HL-60 (cell line): ENCODE measurements around the gene DBNL.
A peak's percentile ranks its signal among the peaks of the same experiment; 100 is the strongest.

Source experiments
- DNase-seq, 2 experiments: peaks; one replicate each; pipeline ENCODE4 v3.0.0-alpha.2; 2010 to 2020; ENCODE audit warnings: low read depth in 1 of 2, low spot score in 1 of 2
- H3K27ac ChIP-seq: fragments of 250-450 bp; sonication (Bioruptor Pico); replicated peaks from 2 replicates; pipeline ENCODE4 v1.5.1; 2020; ENCODE audit warnings: mild to moderate bottlenecking, moderate library complexity
- H3K27me3 ChIP-seq: fragments of 250-450 bp; sonication (Bioruptor Pico); 2 replicates; pipeline ENCODE4 v1.5.1; 2021; ENCODE audit warnings: mild to moderate bottlenecking, moderate library complexity; ENCODE audit not compliant: insufficient read depth, poor library complexity, severe bottlenecking
- H3K4me3 ChIP-seq: replicated peaks from 2 replicates; pipeline ENCODE4 v1.5.1; 2011; ENCODE audit warnings: mild to moderate bottlenecking, control low read depth, low read length; ENCODE audit not compliant: insufficient read depth
- GABPA ChIP-seq: IDR thresholded peaks from 2 replicates; pipeline ENCODE4 v1.6.1; 2012; ENCODE audit warnings: low read depth
- POLR2AphosphoS5 ChIP-seq: IDR thresholded peaks from 2 replicates; pipeline ENCODE4 v1.6.1; 2012; ENCODE audit warnings: low read depth
- REST ChIP-seq: IDR thresholded peaks from 2 replicates; pipeline ENCODE4 v1.6.1; 2012; ENCODE audit warnings: low read depth; ENCODE audit not compliant: insufficient replicate concordance
- SPI1 ChIP-seq: IDR thresholded peaks from 2 replicates; pipeline ENCODE4 v1.6.1; 2012; ENCODE audit warnings: low read depth, mild to moderate bottlenecking, borderline replicate concordance
- TF ChIP-seq, protein P1 (sequence below): IDR thresholded peaks from one replicate; pipeline ENCODE4 v1.5.1; 2011; ENCODE audit warnings: low read length, control low read depth, inconsistent platforms; ENCODE audit not compliant: insufficient read depth

Gene DBNL

DNA sequence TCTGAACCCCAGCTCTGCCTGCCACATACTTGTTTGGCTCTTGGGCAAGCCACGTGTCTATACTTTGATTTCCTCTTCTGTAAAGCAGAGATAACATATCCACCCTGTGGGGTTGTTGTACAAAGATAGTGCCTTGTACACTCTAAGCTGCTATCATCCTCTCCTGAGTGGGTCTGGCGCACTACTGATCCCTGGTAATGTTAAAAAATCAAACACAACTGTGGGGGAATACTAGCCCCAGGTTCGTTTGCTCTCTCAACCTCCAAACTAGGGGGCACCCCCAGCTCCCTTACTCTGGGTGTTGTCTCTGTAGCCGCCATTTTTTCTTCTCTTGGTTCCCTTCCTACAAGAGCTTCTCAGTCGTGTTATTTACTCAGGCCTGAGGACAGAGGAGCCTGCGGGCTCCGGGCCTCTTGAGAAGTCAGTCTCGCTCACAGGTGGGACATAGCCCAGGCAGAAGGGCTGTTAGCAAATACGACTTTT is 36.8 kb downstream of the DBNL start:
- H3K27ac ChIP-seq, result peak overlapping the region; percentile 81
- no peak for TF ChIP-seq POLR2AphosphoS5
- TF ChIP-seq GABPA, result no peak
- TF ChIP-seq SPI1, result no peak
- no peak for TF ChIP-seq REST
- TF ChIP-seq, protein P1, sequence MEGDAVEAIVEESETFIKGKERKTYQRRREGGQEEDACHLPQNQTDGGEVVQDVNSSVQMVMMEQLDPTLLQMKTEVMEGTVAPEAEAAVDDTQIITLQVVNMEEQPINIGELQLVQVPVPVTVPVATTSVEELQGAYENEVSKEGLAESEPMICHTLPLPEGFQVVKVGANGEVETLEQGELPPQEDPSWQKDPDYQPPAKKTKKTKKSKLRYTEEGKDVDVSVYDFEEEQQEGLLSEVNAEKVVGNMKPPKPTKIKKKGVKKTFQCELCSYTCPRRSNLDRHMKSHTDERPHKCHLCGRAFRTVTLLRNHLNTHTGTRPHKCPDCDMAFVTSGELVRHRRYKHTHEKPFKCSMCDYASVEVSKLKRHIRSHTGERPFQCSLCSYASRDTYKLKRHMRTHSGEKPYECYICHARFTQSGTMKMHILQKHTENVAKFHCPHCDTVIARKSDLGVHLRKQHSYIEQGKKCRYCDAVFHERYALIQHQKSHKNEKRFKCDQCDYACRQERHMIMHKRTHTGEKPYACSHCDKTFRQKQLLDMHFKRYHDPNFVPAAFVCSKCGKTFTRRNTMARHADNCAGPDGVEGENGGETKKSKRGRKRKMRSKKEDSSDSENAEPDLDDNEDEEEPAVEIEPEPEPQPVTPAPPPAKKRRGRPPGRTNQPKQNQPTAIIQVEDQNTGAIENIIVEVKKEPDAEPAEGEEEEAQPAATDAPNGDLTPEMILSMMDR, result no peak
- peak overlapping the region; percentile 69 for H3K4me3 ChIP-seq
- DNase-seq, result peak in 1 of 2 experiments; percentile 35
- no peaks in the 10 kb centered on the region for H3K27me3 ChIP-seq

GRCh38 chr7:44082541-44083207 is 38.2 kb downstream of the DBNL start:
- peak; percentile 96 to 99 for DNase-seq
- Histone ChIP-seq H3K4me3 (peak overlapping the region; percentile 62), H3K27ac (peak overlapping the region; percentile 82), H3K27me3 (no peaks in the 10 kb centered on the region)
- TF ChIP-seq POLR2AphosphoS5 (peak; percentile 26; the same call in 1 of the 2 replicates), REST (peak; percentile 4), SPI1 (no peak; the same call in 1 of the 2 replicates), GABPA (peak; percentile 68)
- TF ChIP-seq, protein P1, result no peak

- no peak overlapping the region for H3K4me3 ChIP-seq
Measured at GRCh38 chr7:44083796-44084195, 39.3 kb downstream of the DBNL start.

More at GRCh38 chr7:44083796-44084195, 39.3 kb downstream of the DBNL start:
- H3K27ac ChIP-seq, result no peak overlapping the region
- DNase-seq, result no peak
- no peak for TF ChIP-seq SPI1
- TF ChIP-seq REST, result no peak
- no peak for TF ChIP-seq GABPA
- TF ChIP-seq POLR2AphosphoS5, result no peak
- TF ChIP-seq, protein P1, result no peak
- H3K27me3 ChIP-seq, result no peaks in the 10 kb centered on the region
